Activated naive CD8-positive, alpha-beta T cell treated with anti-CD3 and anti-CD28 coated beads, Interleukin-2, amount 50 U/mL, for 24 hours (primary cell): Measurements from ENCODE around the gene SRC.

Source experiments
- ATAC-seq: fragments of 150-1000 bp; cut with Tn5 transposase; one replicate; pipeline ENCODE4 v1.10.0; 2021
- DNase-seq: peaks from one replicate; pipeline ENCODE4 v3.0.0; 2021
- H3K27ac Mint-ChIP-seq: one replicate; pipeline ENCODE4 v1.8.0; 2021; ENCODE audit warnings: mild to moderate bottlenecking, mixed read lengths
- H3K27me3 Mint-ChIP-seq: one replicate; pipeline ENCODE4 v1.8.0; 2021; ENCODE audit warnings: mixed read lengths
- H3K36me3 Mint-ChIP-seq: one replicate; pipeline ENCODE4 v1.8.0; 2021; ENCODE audit warnings: low read depth, mixed read lengths
- H3K4me1 Mint-ChIP-seq: one replicate; pipeline ENCODE4 v1.8.0; 2021; ENCODE audit warnings: mixed read lengths
- H3K4me3 Mint-ChIP-seq: one replicate; pipeline ENCODE4 v1.8.0; 2021; ENCODE audit warnings: mild to moderate bottlenecking, moderate library complexity, mixed read lengths
- H3K9me3 Mint-ChIP-seq: one replicate; pipeline ENCODE4 v1.8.0; 2021; ENCODE audit warnings: mixed read lengths

The SRC gene

GRCh38 chr20:37424062-37424851 lies 78.3 kb downstream of the SRC start:
- no peak for DNase-seq
- no peaks in the 10 kb centered on the region for H3K4me1 Mint-ChIP-seq
- peaks cover 30% of the 10 kb centered on the region for H3K27me3 Mint-ChIP-seq
- no peaks in the 10 kb centered on the region for H3K36me3 Mint-ChIP-seq
- no peak for ATAC-seq
- no peak overlapping the region for H3K27ac Mint-ChIP-seq
- no peaks in the 10 kb centered on the region for H3K9me3 Mint-ChIP-seq
- no peak overlapping the region for H3K4me3 Mint-ChIP-seq

GRCh38 chr20:37425103-37425625 lies 79.2 kb downstream of the SRC start:
- Mint-ChIP-seq H3K4me1 (no peaks in the 10 kb centered on the region), H3K4me3 (no peak overlapping the region), H3K27ac (no peak overlapping the region), H3K27me3 (peaks cover 30% of the 10 kb centered on the region), H3K9me3 (no peaks in the 10 kb centered on the region), H3K36me3 (no peaks in the 10 kb centered on the region)
- DNase-seq (no peak), ATAC-seq (no peak)

DNA sequence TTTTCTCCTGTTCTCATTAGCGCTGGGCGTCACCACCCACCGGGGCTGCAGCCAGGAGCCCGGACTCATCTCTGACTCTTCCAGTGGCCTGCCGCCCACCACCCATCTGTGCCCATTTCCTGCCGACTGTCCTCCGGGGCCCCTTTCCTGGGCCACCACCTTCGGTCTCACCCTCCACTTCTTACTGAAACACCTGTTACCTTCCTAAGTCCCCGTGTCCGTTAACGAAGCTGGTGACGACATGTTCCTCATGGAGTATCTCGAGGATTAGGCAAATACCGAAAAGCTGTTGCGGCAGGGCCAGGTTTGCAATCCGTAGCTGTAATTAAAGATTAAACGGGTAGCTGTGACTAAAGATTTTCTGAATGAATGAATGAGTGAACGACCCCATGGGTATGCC lies 80.2 kb downstream of the SRC start:
- no peak for DNase-seq
- Mint-ChIP-seq H3K36me3 (no peaks in the 10 kb centered on the region), H3K27ac (no peak overlapping the region), H3K4me3 (no peak overlapping the region), H3K9me3 (no peaks in the 10 kb centered on the region), H3K27me3 (peaks cover 24% of the 10 kb centered on the region), H3K4me1 (no peaks in the 10 kb centered on the region)
- no peak for ATAC-seq

DNA sequence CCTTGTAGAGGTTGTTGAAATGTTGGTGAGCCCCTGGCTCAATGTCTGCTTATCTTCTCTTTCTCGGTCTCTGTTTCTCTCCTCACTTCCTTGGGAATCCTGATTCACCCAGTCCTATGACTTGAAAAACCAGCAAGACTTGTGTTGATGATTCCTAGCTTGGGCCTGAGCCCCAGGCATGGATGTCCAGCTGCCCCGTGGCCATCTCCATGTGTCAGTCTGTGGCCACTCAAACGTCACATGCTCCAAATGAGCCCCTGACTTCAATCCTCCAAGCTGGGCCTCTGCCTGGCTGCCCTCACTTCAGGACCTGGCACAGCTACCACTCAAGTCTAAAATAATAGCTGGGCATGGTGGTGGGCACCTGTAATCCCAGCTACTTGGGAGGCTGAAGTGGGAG lies 81.0 kb downstream of the SRC start:
- H3K9me3 Mint-ChIP-seq: no peaks in the 10 kb centered on the region
- no peaks in the 10 kb centered on the region for H3K36me3 Mint-ChIP-seq
- no peak for DNase-seq
- no peak for ATAC-seq
- H3K4me1 Mint-ChIP-seq: no peaks in the 10 kb centered on the region
- no peak overlapping the region for H3K4me3 Mint-ChIP-seq
- H3K27me3 Mint-ChIP-seq: peaks cover 21% of the 10 kb centered on the region
- H3K27ac Mint-ChIP-seq: no peak overlapping the region

DNA sequence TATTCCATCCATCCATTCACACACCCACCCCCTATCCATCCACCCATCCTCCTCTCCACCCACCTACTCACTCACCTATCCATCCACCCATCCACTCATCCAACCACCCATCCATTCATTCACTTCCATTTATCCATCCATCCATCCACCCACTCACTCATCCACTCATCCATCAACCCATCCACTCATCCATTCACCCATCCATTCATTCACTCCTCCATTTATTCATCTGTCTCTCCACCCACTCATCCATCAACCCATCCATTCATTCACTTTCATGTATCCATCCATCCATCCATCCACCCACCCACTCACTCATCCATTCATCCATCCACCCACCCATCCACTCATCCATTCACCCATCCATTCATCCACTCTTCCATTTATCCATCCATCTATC lies 84.1 kb downstream of the SRC start:
- H3K9me3 Mint-ChIP-seq: no peaks in the 10 kb centered on the region
- peaks cover 4% of the 10 kb centered on the region for H3K27me3 Mint-ChIP-seq
- no peaks in the 10 kb centered on the region for H3K36me3 Mint-ChIP-seq
- H3K4me3 Mint-ChIP-seq: no peak overlapping the region
- no peaks in the 10 kb centered on the region for H3K4me1 Mint-ChIP-seq
- no peak for ATAC-seq
- no peak overlapping the region for H3K27ac Mint-ChIP-seq
- DNase-seq: no peak

GRCh38 chr20:37430778-37431460 lies 85.0 kb downstream of the SRC start:
- no peak for ATAC-seq
- H3K4me3 Mint-ChIP-seq: no peak overlapping the region
- no peak overlapping the region for H3K27ac Mint-ChIP-seq
- H3K36me3 Mint-ChIP-seq: no peaks in the 10 kb centered on the region
- no peaks in the 10 kb centered on the region for H3K4me1 Mint-ChIP-seq
- no peaks in the 10 kb centered on the region for H3K27me3 Mint-ChIP-seq
- no peaks in the 10 kb centered on the region for H3K9me3 Mint-ChIP-seq
- DNase-seq: no peak

- Mint-ChIP-seq H3K36me3 (no peaks in the 10 kb centered on the region), H3K4me1 (no peaks in the 10 kb centered on the region), H3K27ac (no peak overlapping the region), H3K9me3 (no peaks in the 10 kb centered on the region), H3K27me3 (no peaks in the 10 kb centered on the region), H3K4me3 (no peak overlapping the region)
- ATAC-seq (no peak), DNase-seq (no peak)
These were observed 85.8 kb downstream of the SRC start for GRCh38 chr20:37431786-37432185.

DNA sequence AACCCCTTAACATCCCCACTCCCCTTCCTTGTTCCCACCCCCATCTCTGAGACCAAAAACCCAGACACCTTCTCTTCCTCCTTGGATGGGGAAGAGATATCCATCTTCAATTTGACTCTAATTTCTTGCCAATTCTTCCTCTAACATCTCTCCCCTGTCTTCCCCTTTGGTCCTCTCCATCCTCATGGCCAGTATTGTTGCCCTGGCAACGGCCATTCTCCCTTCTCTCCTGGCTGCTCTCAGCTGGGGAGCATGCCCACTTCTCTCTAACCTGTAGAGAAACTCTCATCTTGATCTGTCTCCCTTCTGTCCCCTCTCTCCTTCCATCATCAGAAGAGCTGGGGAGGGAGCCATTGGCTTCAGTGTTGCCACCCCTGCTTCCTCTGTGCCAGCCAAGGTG lies 86.7 kb downstream of the SRC start:
- no peak for ATAC-seq
- Mint-ChIP-seq H3K27me3 (no peaks in the 10 kb centered on the region), H3K27ac (no peak overlapping the region), H3K36me3 (no peaks in the 10 kb centered on the region), H3K4me1 (no peaks in the 10 kb centered on the region), H3K4me3 (no peak overlapping the region), H3K9me3 (no peaks in the 10 kb centered on the region)
- DNase-seq: no peak

DNA sequence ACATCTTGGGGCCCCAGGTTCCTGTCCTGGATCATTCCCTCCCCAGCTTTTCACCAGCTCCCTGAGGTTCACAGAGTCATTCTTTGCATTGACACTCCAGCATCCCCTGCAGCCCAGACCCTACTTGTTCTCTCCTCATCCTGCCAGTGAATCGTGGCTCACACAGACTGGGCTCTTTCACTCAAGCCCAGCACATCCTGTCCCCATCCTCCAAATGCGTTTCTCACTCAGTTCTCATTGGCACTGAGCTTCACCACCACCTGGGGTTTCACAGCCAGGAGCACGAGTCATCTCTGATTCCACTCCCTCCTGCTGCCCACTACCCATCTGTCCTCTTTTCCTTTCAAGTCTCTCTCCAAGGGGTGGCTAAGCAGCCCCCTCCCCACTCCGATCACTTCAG lies 89.7 kb downstream of the SRC start:
- H3K9me3 Mint-ChIP-seq: no peaks in the 10 kb centered on the region
- DNase-seq: no peak
- no peak overlapping the region for H3K4me3 Mint-ChIP-seq
- no peak for ATAC-seq
- no peaks in the 10 kb centered on the region for H3K36me3 Mint-ChIP-seq
- no peaks in the 10 kb centered on the region for H3K27me3 Mint-ChIP-seq
- H3K4me1 Mint-ChIP-seq: no peaks in the 10 kb centered on the region
- H3K27ac Mint-ChIP-seq: no peak overlapping the region

GRCh38 chr20:37436527-37437186 lies 90.7 kb downstream of the SRC start:
- no peak overlapping the region for H3K27ac Mint-ChIP-seq
- H3K27me3 Mint-ChIP-seq: no peaks in the 10 kb centered on the region
- no peaks in the 10 kb centered on the region for H3K4me1 Mint-ChIP-seq
- DNase-seq (no peak), ATAC-seq (no peak)
- no peak overlapping the region for H3K4me3 Mint-ChIP-seq
- no peaks in the 10 kb centered on the region for H3K9me3 Mint-ChIP-seq
- H3K36me3 Mint-ChIP-seq: no peaks in the 10 kb centered on the region

DNA sequence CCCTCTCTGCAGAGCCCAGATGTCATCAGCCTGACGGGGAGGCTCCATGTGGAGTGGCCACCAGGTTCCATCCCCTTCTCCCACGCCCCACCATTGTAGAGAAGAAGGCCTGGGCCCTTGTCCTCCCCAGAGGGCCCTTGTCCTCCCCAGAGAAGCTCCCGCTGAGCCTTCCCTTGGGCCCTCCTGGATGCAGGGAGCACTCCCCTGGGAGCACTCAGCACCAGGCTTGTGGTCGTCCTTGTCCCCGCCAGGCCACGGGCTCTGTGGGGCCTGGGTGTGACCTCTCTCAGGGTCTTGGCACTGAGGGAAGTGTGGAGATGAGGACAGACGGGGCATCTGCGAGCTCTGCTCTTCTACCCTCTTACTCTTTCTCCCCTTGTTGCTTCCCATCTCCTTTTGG lies 91.7 kb downstream of the SRC start:
- Mint-ChIP-seq H3K27ac (no peak overlapping the region), H3K9me3 (no peaks in the 10 kb centered on the region), H3K4me1 (no peaks in the 10 kb centered on the region), H3K4me3 (no peak overlapping the region), H3K36me3 (no peaks in the 10 kb centered on the region), H3K27me3 (no peaks in the 10 kb centered on the region)
- ATAC-seq: no peak
- DNase-seq: no peak

GRCh38 chr20:37438464-37439222 lies 92.7 kb downstream of the SRC start:
- ATAC-seq (no peak), DNase-seq (no peak)
- Mint-ChIP-seq H3K36me3 (no peaks in the 10 kb centered on the region), H3K27me3 (no peaks in the 10 kb centered on the region), H3K27ac (no peak overlapping the region), H3K9me3 (no peaks in the 10 kb centered on the region), H3K4me1 (no peaks in the 10 kb centered on the region), H3K4me3 (no peak overlapping the region)

- DNase-seq (no peak), ATAC-seq (no peak)
- H3K4me1 Mint-ChIP-seq: no peaks in the 10 kb centered on the region
- no peaks in the 10 kb centered on the region for H3K27me3 Mint-ChIP-seq
- no peaks in the 10 kb centered on the region for H3K36me3 Mint-ChIP-seq
- H3K4me3 Mint-ChIP-seq: no peak overlapping the region
- H3K27ac Mint-ChIP-seq: no peak overlapping the region
- H3K9me3 Mint-ChIP-seq: no peaks in the 10 kb centered on the region
These were observed 93.4 kb downstream of the SRC start for GRCh38 chr20:37439223-37439933.

GRCh38 chr20:37441023-37441422 lies 95.1 kb downstream of the SRC start:
- no peak for ATAC-seq

More at GRCh38 chr20:37441023-37441422, 95.1 kb downstream of the SRC start:
- DNase-seq: no peak
- Mint-ChIP-seq H3K27me3 (no peaks in the 10 kb centered on the region), H3K9me3 (no peaks in the 10 kb centered on the region), H3K27ac (no peak overlapping the region), H3K4me3 (no peak overlapping the region), H3K36me3 (no peaks in the 10 kb centered on the region), H3K4me1 (no peaks in the 10 kb centered on the region)
